GM19099 (cell line): ENCODE results near the gene NPPB.
A peak's percentile ranks its signal among the peaks of the same experiment; 100 is the strongest.

ENCODE experiments used
- POLR2A ChIP-seq: IDR thresholded peaks from 3 replicates; pipeline ENCODE4 v1.6.1; 2011; ENCODE audit warnings: low read depth; ENCODE audit not compliant: insufficient read length; ENCODE audit errors: extremely low read depth

Gene NPPB

DNA sequence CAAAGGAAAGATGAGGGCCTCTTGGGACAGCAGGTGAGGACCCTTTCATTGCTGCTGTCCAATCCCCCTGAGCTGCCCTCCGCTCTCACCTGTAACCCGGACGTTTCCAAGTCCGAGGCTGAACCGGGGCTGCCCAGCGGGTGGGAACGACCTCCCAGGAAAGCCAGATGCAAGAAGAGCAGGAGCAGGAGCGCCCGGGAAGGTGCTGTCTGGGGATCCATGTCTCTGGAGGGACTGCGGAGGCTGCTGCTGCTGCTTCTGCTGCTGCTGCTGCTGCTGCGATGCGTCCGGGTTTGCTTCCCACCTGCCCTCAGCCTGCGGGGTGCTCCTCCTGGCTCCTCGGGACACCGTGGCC lies at the start of gene NPPB:
Gene NPPB (minus strand): TSS at position 333 of the 355 bp plus-strand sequence. CDS start 112 bp downstream, at position 221.
- TF ChIP-seq POLR2A = no peak

DNA sequence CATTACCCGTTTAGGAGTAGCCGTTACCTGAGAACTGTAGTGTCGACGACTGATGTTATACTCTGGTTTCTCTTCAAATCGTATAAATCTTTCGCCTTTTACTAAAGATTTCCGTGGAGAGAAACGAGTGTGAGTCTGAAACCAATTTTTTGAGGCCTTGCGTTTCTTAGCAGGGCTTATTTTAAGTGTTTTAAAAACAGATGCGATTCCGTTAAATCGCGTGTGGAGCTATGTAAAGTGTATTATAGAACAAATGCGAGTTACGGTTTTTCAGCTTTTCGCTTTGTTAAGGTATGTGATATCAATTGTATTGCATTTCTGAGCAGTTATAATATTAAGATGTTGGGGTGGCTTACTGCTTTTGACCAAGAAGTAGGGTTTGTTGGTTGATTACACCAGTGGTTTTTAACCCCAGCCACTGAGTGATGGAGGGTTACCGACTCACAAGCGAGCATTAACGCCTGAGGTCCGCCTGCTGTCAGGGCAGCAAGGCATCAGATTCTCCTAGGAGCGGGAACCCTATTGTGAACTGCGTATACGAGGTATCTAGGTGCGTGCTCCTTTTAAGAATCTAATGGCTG lies 49.4 kb upstream of the NPPB start:
- peak; percentile 100 for TF ChIP-seq POLR2A

DNA sequence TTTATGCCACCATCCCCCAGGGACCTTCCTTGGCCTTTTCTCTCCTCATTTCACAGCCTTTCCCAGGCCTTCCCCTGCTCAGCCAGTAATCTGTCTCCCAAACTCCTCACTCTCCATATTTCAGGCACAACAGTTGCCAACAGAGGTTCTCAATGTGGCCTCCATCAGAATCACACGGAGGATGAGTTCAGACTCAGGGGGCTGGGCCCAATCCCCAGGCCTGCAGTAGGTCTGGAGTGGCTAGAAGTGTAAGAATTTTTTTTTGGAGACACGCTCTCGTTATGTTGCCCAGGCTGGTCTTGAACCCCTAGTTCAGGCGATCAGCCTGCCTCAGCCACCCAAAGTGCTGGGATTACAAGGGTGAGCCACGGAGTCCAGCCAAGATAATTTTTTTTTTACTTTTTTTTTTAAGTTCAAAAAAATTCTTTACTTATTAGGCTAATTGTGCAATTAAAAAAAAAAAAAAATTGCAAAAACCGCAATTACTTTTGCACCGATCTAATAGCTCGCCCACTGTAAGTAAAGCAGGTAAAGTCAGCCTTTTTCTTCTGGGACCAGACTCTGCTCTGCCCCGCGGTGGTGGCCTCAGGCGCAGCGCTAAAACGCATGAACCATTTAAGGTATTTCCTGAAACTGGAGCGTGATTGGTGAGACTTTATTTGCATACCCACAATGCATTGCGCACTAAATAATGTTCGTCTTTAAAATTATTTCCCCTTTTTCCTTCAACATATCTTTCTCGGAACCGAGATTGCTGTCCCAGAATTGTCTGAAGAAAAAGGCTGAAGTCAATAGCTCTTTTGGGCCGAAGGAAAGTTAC lies 48.7 kb upstream of the NPPB start:
- no peak for TF ChIP-seq POLR2A

DNA sequence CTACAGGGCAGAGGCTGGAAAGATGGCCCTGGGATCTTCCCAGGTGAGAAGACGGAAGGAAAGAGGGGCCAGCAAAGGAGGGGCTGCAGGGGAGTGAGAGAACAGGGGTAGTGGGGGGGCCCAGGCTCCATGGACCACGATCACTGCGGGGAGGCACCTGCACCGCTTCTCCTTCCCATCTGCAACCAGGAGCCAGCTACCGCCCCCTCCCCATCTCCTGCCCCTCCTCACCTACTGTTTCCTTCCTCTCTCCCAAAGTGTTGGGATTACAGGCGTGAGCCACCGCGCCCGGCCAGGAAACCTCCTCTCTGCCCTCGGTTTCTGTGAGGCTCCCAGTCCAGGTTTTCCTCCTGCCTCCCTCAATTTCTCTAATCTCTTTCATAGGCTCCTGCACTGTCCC lies 48.1 kb upstream of the NPPB start:
- TF ChIP-seq POLR2A = no peak

DNA sequence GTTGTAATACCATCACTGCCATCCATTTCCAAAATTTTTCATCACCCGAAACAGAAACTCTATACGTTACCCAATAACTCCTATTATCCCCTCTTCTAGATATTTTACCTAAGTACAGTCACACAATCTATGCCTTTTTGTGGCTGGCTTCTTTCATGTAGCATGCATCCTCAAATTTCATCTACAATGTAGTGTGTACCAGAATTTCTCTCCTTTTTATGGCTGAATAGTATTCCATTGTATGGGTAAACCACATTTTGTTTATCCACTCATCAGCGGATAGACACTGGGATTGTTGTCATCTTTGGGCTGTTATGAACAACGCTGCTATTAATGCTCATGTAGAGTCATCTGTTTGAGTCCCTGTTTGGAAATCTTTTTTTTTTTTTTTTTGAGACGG lies 46.2 kb upstream of the NPPB start:
- TF ChIP-seq POLR2A = no peak

DNA sequence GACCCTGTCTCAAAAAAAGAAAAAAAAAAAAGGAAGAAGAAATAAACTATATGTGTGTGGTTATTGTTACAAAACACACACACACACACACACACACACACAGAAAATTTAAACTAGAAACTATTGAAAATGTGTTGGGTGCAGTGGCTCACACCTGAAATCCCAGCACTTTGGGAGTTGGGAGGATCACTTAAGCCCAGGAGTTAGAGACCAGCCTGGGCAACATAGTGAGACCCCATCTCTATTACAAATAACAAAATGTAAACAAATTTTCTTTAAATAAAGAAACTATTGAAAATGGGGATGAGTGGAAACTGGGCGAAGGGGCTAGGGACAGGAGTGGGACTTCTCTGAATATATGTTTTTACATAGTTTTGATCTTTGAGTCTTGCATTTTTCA lies 44.5 kb upstream of the NPPB start:
- no peak for TF ChIP-seq POLR2A

DNA sequence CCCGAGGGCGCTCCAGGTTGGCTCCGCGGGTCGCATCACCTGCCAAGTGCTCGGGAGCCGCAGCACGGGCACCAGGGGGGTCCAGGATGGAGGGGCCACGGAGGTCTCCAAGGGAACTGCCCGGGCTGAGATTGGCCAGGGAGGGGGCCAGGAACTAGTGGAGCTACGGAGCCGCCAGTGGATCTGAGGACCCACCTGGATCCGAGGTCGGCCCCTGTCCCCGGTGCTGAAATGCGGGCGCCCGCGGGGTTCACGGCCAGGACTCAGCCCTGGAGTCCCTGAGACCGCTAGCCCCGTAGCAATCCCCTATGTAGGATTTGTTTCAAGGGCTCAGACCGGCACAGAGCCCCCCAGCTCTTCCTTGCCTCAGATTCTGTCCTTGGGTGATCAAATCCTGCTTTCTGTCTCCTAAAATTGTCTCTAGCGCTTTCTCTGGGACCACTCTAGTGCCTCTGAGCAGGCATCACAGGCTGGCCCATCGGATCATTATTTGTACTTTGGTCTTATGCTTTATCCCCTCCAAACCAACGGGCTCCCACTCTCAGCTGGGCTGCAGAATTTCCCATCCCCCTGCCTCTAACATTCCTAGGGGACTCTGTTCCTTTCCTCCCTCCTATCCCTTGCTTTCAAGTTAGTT lies 40.2 kb upstream of the NPPB start:
- no peak for TF ChIP-seq POLR2A

DNA sequence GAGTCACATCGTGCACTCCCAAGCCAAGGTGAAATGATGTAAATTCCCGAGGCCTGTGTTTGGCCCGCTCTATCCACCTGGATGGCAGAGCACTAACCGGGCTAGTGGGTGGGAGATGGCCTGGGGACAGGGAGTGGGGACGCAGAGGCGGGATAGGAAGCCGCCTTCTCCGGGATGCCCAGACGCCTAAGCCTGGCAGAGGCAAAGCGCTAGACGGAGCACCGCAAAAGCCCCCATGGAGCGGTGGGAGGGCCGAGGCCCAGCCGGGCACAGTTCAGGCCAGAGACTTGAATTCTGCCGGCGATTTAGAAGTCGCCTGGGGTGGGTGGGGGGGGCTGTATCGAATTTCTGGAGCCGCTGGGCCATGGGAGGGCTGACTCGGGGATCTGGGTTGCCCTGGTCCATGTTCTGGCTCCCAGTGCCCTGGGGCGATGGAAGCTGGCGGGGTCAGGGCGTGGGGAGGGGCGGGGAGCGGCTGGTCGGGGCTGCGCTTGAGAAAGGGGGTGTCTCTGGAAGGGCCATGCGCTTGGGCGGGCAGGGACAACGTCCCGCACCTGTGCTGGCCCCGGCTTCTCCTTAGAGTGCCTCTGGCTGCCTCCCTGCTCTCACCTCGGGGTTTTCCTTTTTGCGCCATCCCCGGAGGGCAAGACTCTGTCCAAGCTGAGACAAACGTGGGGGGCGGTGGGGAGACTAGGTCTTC lies 39.5 kb upstream of the NPPB start:
- no peak for TF ChIP-seq POLR2A

DNA sequence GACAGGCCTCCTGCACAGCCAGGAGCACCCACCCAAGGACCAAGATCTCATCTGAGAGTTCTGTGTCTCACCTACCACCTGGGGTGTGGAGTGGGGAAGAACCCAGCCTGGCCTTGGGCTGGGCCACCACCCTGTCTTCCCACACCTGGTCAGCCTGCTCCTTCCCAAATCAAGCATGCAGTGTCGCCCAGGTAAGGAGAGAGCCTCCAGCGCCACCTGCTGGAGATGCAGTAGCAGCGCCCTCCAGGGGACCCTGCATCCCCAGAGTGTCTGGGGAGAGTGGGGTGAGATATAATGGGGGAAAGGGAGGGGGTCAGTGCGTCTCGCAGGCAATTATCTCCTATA lies 35.1 kb upstream of the NPPB start:
- TF ChIP-seq POLR2A = no peak

DNA sequence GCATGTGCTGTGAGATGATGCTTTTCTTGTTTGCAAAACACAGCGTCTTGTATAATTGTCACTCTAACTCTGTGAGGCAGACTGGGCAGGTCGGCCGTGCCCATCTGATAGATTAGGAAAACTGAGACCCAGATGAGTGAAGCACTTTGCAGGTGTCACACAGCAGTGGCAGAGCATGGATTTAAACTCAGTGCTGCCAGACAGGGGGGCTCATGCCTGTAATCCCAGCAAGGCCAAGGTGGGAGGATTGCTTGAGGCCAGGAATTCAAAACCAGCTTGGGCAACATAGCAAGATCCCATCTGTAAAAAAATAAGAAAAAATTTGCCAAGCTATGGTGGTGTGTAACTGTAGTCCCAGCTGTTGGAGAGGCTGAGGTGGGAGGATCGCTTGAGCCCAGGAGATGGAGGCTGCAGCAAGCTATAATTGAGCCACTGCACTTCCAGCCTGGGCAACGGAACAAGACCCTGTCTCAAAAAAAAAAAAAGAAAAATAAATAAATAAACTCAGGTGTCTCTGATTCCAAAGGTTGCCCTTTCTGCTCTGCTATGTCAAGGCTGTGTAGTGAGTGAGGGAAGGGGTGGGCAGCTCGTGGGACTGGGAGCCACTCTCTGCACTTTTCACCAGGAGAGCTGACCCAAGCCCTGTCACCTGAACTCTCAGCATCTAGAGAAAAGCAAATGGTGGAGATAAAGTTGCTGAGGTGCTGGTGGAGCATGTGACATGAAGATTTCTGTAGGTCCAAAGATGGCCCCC lies 32.9 kb upstream of the NPPB start:
- no peak for TF ChIP-seq POLR2A

DNA sequence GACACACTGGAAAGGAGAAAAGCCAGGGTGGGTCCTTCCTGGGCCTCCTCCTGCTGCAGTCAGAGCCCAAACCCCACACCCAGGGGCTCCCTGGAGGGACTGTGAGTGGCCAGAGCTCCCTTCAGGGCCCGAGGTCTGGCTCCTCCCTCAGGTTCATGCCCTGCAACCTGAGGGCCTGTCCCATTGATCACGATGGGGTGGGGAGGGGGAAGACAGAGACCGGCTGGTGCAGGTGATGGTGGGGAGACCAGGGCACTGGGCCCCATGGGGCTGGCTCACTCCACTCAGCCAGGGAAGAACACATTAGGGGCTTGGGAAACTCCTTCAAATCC lies 30.1 kb upstream of the NPPB start:
- no peak for TF ChIP-seq POLR2A

DNA sequence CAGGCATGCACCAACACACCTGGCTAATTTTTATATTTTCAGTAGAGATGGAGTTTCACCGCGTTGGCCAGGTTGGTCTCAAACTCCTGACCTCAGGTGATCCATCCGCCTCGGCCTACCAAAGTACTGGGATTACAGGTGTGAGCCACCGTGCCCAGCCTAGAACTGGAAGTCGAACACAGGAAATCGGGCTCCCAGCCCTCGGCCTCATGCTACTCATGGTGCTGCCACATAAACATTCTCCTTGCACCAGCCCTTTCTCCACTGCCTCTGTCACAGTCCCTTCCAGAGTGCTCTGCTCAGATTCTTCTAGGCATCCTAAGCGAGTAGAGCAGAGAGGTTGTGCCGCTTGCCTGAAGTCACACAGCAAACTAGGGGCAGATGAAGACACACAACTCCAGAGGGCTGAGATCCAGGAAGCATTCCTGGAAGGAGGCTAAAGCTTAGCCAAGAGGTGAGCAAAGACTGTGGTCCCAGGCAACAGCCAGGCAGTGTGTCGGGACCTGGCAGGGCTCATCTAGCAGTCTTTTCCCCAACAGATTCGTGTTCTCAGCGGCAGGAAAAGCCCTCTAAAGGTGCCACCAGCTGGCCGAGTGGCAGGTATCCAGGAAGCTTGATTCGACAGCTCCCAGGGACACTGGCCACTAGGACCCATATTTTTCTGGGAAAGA lies 29.6 kb upstream of the NPPB start:
- TF ChIP-seq POLR2A = no peak

DNA sequence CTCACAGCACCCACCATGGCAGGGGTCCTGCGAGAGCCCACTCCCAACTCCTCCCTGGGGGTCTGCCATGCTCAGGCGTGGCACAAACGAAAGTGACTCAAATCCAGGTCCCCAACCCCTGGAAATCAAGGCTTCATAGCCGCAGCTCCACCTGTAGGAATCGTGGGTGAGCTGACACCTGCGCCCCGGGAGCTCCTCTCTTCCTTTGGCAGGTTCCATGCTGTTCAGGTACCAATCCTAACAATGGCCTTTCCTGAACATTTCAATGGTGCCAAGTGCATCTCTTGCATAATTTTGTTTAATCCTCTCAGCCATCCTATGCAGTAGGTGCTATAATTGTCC lies 28.9 kb upstream of the NPPB start:
- no peak for TF ChIP-seq POLR2A

DNA sequence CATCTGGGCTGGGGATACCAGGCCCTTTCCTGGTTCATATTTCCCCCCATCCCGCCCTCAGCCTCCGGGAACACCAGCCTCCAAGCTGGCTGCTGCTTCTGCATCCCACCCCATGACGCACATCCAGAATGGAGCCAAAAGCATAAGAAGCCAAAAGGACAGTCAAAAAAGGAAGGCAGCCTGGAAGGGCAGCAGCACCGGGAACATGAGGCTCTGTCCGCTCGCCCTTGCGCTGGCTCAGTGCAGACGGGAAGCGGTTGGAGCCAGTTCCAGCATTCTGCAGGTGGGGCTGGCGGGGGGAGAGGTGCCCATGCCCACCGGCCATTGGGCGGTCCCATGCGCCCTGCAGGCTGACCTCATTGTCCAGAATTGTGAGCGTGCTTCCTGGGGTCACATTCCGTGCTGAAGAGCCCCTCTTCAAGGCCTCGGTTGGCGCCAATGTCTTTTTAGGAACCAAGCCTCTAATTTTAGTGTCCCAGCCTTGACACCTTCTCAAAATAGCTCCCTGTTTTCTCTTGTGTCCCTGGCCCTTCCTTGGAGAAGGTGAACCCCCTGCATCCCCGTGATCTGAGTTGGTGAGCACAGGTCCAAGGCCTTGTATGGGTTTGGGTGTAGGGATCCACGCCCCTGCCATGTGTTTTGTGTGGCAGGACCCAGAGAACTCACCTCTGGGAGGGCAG lies 28.4 kb upstream of the NPPB start:
- no peak for TF ChIP-seq POLR2A
